Fibroblast of skin of right quadriceps (primary cell): Measurements from ENCODE around the gene ZNF502.
"Not testable (repeated sequence)": the region's sequence is repeated elsewhere in the genome, so short reads cannot be mapped to it uniquely, and the experiment has no call there.

ENCODE experiments used
- DNase-seq: peaks from one replicate; pipeline ENCODE4 v3.0.0-alpha.2; 2013

Gene ZNF502

DNA sequence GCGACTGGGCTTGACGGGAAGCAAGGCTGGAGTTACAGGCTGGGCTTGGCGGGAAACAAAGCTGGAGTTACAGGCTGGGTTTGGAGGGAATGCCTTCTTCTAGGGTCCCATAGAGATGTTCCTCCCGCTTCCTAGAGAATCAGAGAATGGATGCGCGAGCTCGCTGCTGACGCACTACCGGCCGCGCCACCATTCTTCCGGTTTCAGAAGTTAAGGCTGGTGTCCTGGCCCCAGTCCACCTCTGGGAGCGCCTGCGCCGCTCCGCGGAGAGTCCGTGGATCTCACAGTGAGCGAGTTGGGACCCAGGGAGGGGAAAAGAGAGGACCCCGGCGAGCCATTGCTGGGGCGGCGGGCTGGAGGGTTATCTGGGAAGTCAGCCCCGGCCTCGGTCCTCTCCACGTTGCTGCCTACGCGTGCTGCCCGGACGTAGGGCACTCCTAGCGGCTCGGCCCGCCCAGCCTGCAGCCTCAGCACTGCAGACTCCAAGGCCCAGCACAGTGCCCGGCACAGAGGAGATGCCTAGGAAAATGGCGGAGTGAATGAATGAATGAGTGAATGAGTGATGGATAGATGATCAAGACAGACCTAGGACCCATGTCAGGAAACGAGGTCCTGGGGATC, at the start of gene ZNF502:
Gene ZNF502, plus strand, starts transcription at position 206 of the 621 bp plus-strand sequence. CDS start 7,602 bp downstream, outside the sequence.
- peak; percentile 90 for DNase-seq

- no peak for DNase-seq
Measured at GRCh38 chr3:44665173-44665572, 47.3 kb upstream of the ZNF502 start.

GRCh38 chr3:44666346-44666745, 46.1 kb upstream of the ZNF502 start:
- DNase-seq = no peak

GRCh38 chr3:44669760-44670159, 42.7 kb upstream of the ZNF502 start:
- DNase-seq = no peak

GRCh38 chr3:44673466-44673865, 39.0 kb upstream of the ZNF502 start:
- not testable (repeated sequence) for DNase-seq

DNA sequence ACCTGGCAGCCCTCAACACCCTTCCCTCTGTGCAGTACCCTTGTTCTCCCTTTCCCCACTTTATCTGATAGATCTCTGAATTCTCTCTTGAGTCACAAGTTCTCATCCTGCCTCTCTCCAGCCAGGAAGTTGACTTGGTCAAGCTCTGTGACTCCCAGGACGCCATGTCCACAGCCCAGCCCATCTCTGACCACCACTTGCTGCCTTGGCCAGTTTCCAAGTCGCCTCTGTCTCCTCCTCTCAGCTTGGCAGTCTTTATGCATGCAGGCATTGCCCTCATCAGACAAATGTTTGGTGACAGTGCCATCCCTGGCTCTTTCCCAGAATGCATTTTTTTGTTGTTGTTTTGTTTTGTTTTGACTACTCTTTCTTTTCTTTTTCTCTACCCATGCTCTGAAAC, 38.2 kb upstream of the ZNF502 start:
- no peak for DNase-seq

DNA sequence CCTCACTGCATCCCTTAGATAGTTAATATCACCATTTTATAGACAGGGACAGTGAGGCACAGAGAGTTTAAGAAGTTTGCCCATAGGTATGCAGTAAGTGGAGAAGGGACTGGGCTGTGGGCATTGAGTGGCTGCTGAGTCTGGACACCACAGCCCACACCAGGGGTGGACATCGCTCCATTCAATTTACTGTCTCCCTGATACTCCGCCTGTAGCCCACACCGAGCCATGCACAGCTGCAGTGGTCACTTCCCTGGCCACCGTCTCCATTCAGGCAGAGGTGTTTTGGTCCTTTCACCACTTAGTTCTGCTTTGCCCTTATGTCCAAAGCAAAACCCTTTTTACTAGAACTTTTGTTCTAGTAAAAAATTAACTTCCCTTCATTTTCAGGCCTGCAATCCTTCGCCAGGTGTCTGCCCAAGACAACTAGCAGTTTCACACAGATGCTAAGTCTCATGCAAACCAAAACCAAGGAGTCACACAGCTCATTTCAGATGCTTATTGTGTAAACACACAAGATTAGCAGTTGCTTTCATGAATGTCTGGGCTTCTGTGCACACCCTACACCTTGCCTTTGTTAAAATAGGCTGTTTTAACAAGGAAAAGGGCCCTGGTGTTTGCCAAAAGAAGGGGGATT, 33.9 kb upstream of the ZNF502 start:
- DNase-seq = no peak

GRCh38 chr3:44680921-44681455, 31.5 kb upstream of the ZNF502 start:
- no peak for DNase-seq

GRCh38 chr3:44682182-44682896, 30.1 kb upstream of the ZNF502 start:
- DNase-seq = peak; percentile 30

- DNase-seq = peak; percentile 82
Measured at GRCh38 chr3:44685128-44685800, 27.2 kb upstream of the ZNF502 start.

DNA sequence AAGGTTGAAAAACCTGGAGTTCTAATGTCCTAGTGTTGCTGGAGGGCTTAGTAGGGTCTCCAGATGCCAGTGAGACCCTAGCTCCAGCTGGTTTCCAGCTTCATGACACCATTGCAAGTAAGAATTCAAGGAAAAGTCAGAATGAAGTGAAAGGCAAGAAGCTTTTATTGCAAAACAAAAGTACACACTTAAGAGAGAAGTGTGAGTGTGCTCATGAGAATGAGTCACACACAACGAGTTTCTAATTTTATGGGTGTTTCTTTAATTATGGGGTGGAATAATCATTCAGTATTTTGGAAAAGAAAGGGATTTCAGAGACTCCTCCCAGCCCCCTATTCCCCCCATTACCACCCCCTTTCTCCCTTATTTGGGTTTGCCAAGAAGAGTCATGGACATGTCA, 24.6 kb upstream of the ZNF502 start:
- no peak for DNase-seq

GRCh38 chr3:44721231-44722102, 9.0 kb downstream of the ZNF502 start:
- DNase-seq = peak; percentile 10

DNA sequence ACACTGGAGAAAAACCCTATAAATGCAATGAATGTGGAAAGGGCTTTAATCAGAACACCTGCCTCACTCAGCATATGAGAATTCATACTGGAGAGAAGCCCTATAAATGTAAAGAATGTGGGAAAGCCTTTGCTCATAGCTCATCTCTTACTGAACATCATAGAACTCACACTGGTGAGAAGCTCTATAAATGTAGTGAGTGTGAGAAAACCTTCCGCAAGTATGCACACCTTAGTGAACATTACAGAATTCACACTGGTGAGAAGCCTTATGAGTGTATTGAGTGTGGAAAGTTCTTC, 9.6 kb downstream of the ZNF502 start:
- no peak for DNase-seq

DNA sequence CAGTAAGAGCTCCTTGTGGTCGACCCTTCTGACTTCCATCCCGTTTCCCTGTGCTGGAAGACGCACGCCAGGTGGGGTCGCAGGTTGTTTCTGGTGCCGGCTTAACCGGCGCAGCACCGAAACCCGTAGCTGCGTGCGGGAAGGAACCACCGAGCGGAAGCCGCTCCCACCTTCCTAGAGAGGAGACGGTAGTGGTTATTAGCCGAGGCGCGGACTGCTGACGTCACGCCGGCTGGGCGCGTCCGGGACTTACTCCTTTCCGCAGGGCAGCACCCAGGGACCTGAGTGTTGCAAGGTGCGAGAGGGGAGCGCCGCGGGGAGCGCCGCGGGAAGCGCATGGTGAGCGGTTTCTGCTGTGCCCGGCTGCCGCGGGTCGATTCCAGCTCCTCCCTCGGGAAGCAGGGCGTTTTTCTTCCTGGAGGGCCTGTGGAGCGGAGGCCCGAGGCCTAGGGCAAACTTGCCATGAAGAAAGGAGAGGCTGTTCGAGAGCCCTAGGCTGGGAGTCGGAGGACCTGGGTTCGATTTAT, 17.0 kb downstream of the ZNF502 start, which contains the start of gene ZNF501:
Gene ZNF501, plus strand, starts transcription at position 252 of the 527 bp plus-strand sequence. CDS start 4,787 bp downstream, outside the sequence.
- peak; percentile 92 for DNase-seq

DNA sequence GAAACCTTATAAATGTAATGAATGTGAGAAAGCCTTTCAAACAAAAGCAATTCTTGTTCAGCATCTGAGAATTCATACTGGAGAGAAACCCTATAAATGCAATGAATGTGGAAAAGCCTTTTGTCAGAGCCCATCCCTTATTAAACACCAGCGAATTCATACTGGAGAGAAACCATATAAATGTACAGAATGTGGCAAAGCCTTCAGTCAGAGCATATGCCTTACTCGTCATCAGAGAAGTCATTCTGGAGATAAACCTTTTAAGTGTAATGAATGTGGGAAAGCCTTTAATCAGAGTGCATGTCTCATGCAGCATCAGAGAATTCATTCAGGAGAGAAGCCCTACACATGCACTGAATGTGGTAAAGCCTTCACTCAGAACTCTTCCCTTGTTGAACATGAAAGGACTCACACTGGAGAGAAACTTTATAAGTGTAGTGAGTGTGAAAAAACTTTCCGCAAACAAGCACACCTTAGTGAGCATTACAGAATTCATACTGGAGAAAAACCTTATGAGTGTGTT, 22.2 kb downstream of the ZNF502 start:
- DNase-seq = no peak

DNA sequence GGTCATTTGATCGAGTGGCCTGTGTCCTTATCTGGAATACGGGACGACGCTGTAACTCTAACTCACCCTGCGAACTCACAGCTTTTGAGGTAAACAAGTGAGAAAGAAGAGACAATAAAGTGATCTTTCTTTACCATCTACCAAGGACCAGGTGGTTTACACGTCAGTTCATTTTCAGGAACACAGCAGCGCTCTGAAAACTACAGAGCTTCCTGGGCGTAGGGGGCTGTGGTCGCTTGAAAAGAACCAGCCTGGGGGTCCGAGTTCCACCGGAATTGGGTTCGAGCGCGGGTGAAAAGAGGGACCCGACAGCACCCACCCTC, 48.6 kb downstream of the ZNF502 start:
- no peak for DNase-seq

DNA sequence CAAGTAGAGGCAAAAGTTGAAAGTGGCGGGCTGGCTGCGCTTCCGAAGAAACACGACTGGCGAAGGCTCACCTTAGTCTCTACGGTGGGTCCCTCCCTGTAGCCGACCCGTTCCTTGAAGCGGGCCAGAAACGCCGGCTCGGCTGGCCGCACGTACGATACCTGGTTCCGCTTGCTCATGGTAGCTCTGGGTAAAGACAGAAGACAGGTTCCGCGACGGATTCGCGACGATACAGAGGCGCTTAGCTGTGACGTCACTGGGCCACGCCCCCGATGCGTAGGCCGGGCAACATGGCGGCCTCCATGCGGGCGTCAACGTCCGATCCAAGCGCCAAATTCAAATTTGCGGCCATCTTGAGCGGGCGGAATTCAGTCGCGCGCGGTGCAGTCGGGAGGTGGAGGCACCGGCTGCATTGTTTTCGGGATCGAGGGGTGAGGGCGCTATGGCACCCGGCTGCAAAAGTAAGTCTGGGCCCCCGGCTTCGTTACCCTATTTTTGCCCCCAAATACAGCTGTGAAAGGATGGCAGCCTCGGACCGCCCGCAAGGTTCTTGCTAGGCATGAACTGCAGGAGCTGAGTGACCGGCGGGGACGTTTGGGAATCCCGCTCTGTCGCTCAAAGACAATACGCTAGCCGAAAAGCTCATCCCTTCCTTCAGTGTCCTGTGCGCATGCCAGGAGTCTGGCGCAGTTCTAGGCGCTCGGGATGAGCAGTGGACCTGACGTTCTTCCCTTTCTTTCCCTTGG, 49.1 kb downstream of the ZNF502 start, which contains the start of the genes KIAA1143 and KIF15:
Gene KIAA1143, minus strand, starts transcription at position 196 of the 746 bp plus-strand sequence. Its CDS starts 17 bp downstream, at position 179.
Gene KIF15, plus strand, starts transcription at position 371 of the 746 bp plus-strand sequence. Its CDS starts 72 bp downstream, at position 443.
- DNase-seq = peak; percentile 95

GRCh38 chr3:44762170-44762677, 49.8 kb downstream of the ZNF502 start:
- DNase-seq = peak; percentile 15

DNA sequence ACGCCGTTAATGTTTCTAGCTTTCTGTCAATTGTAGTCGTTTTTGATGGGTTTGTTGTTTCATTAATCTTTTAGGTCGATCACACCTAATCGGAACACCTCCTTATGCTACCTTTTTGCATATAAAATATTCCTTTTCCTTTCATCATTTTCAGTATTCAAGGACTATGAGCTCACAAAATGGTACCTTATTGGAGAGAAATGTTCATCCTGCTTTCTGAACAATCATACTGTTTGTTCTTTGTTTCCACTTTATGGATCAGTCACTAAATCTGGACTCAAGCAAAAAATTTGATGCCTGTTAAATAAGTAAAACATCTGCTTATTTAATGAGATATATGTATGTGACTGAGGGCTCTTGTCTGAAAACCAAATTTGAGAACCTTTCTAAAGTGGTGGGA, 50.2 kb downstream of the ZNF502 start:
- DNase-seq = no peak

DNA sequence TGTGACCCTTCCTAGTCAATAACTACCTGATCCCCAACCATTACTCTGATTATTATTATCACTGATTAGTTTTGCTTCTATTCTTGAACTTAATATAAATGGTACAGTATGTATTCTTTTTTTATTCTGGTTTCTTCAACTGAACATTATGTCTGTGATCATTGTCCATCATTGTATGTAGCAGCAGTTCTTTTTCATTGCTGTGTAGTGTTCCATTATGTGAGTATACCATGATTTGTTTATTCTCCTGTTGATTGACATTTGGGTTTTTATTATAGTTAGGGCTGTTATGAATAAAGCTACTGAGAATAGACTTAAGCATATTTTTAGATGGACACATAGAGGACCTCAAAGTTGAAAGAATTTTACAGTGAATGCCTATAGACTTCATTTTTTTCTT, 51.8 kb downstream of the ZNF502 start:
- DNase-seq = no peak
